GM19240 (cell line): ENCODE results near the gene ONECUT3.

Experiments
- DNase-seq: peaks from one replicate; pipeline ENCODE4 v3.0.0; 2011; ENCODE audit warnings: low spot score; ENCODE audit not compliant: insufficient read length

The ONECUT3 gene

GRCh38 chr19:1768248-1768647 lies 14.9 kb downstream of the ONECUT3 start:
- no peak for DNase-seq

DNA sequence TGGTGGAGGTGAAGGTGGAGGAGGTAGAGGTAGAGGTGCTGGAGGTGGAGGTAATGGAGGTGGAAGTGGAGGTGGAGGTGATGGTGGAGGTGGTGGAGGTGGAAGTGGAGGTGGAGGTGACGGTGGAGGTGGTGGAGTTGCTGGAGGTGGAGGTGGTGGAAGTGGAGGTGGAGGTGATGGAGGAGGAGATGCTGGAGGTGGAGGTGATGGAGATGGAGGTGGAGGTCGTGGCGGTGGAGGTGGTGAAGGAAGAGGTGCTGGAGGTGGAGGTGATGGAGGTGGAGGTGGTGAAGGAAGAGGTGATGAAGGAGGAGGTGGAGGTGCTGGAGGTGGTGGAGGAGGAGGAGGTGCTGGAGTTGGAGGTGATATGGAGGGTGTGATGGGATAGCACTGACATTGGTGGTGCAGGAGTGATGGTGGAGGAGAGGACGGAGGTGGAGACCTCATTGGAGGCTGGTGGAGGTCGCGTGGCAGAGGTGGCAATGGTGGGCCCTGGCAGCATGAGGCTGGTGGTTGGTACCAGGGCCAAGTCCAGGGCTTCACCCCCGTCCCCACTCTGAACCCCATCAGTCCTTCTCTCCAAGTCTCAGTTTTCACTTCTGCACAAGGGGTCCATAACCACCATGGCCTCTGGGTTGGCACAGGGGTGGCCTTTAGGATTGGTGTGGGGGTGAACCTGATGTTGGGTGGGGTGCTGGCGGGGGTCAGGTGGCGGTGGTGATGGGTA lies 15.8 kb downstream of the ONECUT3 start:
- DNase-seq: no peak

GRCh38 chr19:1769645-1769985 lies 16.3 kb downstream of the ONECUT3 start:
- DNase-seq: no peak

- no peak for DNase-seq
Observed at GRCh38 chr19:1770866-1771576, 17.7 kb downstream of the ONECUT3 start.

GRCh38 chr19:1773184-1773583 lies 19.9 kb downstream of the ONECUT3 start:
- DNase-seq: no peak

- no peak for DNase-seq
Observed at GRCh38 chr19:1774989-1775772, 21.9 kb downstream of the ONECUT3 start.

GRCh38 chr19:1775951-1776605 lies 22.8 kb downstream of the ONECUT3 start:
- DNase-seq: no peak

GRCh38 chr19:1776606-1777147 lies 23.4 kb downstream of the ONECUT3 start:
- DNase-seq: no peak

DNA sequence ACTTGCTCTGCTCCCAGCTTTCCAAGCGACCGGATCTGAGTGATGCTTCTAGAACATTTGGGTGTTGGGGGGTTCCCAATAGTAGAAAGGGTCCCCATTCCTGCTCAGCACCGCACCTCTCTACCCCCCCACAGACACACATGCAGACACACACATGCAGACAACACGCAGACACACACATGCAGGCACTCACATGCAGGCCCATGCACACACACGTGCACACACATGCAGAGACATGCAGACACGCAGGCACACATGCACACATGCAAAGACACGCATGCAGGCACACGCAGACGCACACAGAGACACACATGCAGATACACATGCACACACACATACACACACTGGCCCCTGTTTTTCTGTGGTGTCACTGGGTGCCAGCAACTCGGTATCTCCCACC lies 23.8 kb downstream of the ONECUT3 start:
- no peak for DNase-seq

- no peak for DNase-seq
Observed at GRCh38 chr19:1779574-1779973, 26.3 kb downstream of the ONECUT3 start.

DNA sequence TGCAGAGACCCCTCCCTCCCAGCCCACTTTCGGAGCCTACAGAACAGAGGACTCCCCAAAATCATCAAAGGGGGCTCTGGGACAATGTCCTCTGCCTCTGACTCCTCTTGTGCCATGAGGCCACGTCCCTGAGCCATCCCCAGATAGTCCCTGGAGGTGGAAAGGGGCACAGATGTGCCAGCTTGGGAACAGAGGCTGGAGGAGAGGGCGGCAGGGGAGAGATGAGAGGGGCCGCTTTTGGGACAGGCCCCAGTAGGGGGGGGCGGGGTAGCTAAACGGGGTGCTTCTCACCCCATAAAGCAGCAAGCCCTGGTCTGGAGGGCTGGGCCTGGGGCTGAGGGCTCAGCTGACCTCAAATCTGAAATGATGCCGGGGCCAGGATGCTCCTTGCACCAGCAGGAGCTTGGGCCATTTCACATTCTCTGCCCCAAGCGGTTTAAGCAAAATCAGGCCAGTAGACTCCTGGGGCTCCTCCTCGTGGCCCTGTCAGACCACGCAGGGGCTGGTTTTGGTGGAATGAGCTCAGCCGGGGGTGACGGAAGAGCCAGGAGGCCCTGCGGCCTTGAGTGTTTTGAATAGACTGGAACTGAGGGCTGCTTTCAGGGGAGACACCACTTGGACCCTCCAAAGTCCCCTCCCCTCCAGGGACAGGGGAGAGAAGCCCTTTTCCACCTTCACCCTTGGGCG lies 27.1 kb downstream of the ONECUT3 start:
- DNase-seq: no peak

DNA sequence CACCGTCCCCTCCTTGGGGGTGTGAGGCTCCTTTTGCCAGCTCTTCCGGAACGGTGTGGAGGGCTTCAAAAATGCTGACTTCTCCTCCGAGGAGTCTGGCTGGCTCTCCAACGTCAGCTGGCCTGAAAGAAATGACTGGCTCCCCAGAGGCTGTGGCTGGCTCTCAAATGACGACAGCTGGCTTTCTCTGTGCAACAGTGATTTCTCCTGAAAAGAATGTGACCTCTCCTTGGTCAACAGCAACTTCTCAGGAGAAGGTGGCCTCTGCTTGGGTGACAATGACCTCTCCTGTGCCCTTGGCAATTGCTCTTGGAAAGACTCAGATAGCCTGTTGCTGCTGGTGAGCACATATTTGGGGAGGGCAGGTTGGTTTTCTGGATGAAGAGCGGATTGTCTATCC lies 29.2 kb downstream of the ONECUT3 start:
- no peak for DNase-seq

- DNase-seq: no peak
Observed at GRCh38 chr19:1783354-1783753, 30.0 kb downstream of the ONECUT3 start.

- no peak for DNase-seq
Observed at GRCh38 chr19:1783874-1784273, 30.6 kb downstream of the ONECUT3 start.

DNA sequence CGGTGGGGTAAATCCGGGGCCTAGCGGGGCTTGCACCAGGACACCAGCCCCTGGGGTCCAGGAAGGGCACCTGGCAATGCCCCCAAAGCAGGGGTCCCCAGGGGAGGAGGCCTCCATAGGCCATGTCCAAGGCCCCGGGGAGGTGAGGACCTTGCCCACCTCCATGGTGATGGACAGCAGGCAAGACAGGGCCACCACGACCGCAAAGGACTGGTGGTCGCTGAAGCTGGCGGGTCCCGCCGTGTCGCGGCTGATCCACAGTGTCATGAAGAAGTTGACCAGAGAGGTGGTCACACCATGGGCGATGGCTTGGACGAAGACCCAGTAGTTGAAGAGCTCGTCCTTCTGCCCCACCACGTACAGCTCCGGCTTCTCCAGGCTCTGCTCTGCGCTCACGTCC lies 32.0 kb downstream of the ONECUT3 start:
- DNase-seq: no peak

DNA sequence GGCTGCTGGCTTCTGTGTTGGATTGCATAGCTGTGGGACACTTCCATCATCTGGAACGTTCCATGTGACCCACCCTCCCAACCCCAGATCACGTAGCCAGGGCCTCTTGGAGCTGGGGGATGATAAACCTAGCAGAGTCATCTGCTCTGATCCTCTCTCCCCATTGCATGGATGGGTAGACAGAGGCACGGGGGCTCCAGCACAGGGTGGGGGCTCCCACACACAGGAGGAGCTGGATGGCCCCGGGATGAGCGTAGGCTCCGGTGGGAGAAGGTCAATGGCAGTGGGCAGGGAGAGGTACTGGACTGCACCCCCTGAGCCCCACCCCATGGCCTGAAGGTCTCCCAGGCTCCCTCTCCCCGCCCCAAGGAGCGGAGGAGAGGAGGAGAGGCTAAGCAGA lies 33.4 kb downstream of the ONECUT3 start:
- no peak for DNase-seq

GRCh38 chr19:1787116-1787515 lies 33.8 kb downstream of the ONECUT3 start:
- no peak for DNase-seq

DNA sequence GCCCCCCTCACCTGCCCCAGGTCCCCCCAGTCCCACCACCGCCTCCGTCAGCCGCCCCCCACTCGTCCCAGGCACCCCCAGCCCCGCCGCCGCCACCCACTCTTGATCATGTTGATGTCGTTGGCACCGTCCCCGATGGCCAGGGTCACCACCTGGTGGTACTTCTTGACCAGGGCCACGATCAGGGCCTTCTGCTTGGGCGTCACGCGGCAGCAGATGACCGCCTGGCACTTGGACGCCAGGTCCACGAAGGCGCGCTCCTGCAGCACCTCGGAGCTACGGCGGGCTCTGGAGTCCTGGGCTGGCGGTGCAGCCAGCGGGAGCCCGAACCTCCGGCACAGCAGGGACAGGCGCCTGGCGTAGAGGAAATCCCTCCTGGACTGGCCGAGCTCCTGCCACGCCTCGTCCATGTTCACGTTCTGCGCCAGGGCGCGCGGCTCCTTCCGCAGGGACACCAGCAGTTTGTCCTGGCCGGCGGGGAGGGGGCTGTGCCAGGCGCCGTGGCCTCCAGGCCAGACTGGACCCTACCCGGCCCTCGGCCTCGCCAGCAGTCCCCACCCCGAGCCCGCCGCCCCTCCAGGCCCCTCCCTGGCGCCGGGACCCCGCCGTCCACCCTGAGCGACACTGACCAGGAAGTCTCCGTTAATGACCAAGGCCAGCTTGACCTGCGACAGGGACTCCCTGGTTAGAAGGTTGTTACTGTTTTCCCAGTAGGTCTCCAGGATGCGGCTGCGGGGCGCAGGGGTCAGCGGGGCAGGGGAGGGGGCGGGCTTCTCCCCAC lies 36.1 kb downstream of the ONECUT3 start:
- DNase-seq: no peak

GRCh38 chr19:1790054-1790792 lies 36.9 kb downstream of the ONECUT3 start:
- DNase-seq: no peak

- DNase-seq: no peak
Observed at GRCh38 chr19:1791879-1792278, 38.6 kb downstream of the ONECUT3 start.
